ENCODE measurements around the gene RASAL1.

GRCh38 chr12:113116875-113117274, 18.7 kb downstream of the RASAL1 start:
- TF ChIP-seq CTCF (IDR thresholded peaks at IDR 0.05) (no peak), POLR2AphosphoS5 (IDR thresholded peaks at IDR 0.05) (no peak), POLR2A (IDR thresholded peaks at IDR 0.05) (no peak)
